Small intestine (tissue), 7 donors: ENCODE results near the gene DPEP3. TPM values are rescaled to one million over a fixed set of nuclear protein-coding genes. Genes with fewer than 3 reads are reported as not detected.
"Not testable (repeated sequence)": the region's sequence is repeated elsewhere in the genome, so short reads cannot be mapped to it uniquely, and the experiment has no call there.

ENCODE experiments used
- DNase-seq, 2 donors: peaks; one replicate each; pipeline versions ENCODE4 v3.0.0 to v3.0.0-alpha.2; 2013
- FAIRE-seq: peaks from 2 replicates; lab custom pipeline; 2012; peaks lifted over from hg19 to GRCh38; lab: Jason Lieb, UNC
- H3K27ac ChIP-seq, 3 donors: one replicate each; pipeline ENCODE4 v1.5.1; 2013; ENCODE audit warnings: low read length in 2 of 3, mild to moderate bottlenecking in 2 of 3, control low read depth in 1 of 3, inconsistent platforms in 1 of 3, low read depth in 1 of 3, moderate library complexity in 1 of 3
- H3K27me3 ChIP-seq, 3 donors: one replicate each; pipeline ENCODE4 v1.6.1; 2013; ENCODE audit warnings: low read length in 3 of 3, inconsistent platforms in 1 of 3; ENCODE audit not compliant: control insufficient read depth in 3 of 3, insufficient read depth in 3 of 3
- H3K36me3 ChIP-seq, 3 donors: one replicate each; pipeline ENCODE4 v1.6.1; 2013; ENCODE audit warnings: low read length in 3 of 3, inconsistent platforms in 1 of 3, low read depth in 1 of 3, mild to moderate bottlenecking in 1 of 3, moderate library complexity in 1 of 3; ENCODE audit not compliant: control insufficient read depth in 3 of 3, insufficient read depth in 2 of 3
- H3K4me1 ChIP-seq, 3 donors: one replicate each; pipeline ENCODE4 v1.6.1; 2013; ENCODE audit warnings: low read length in 2 of 3, inconsistent platforms in 1 of 3, low read depth in 1 of 3, mild to moderate bottlenecking in 1 of 3, moderate library complexity in 1 of 3; ENCODE audit not compliant: control insufficient read depth in 3 of 3, insufficient read depth in 2 of 3
- H3K4me3 ChIP-seq, 3 donors: one replicate each; pipeline ENCODE4 v1.5.1; 2013; ENCODE audit warnings: low read length in 3 of 3, control low read depth in 1 of 3, inconsistent platforms in 1 of 3, low read depth in 1 of 3, mild to moderate bottlenecking in 1 of 3, moderate library complexity in 1 of 3
- H3K9me3 ChIP-seq, 2 donors: one replicate each; pipeline ENCODE4 v1.6.1; 2013; ENCODE audit warnings: low read depth in 1 of 2, low read length in 1 of 2; ENCODE audit not compliant: control insufficient read depth in 2 of 2, insufficient read depth in 1 of 2
- WGBS, 3 donors: extraction: QIAGEN DNeasy Blood & Tissue Kit; methylation state at CpG; one replicate each; pipeline ENCODE4 v1.1.7; 2013; 5-methylcytosine and 5-hydroxymethylcytosine counted together
- polyA plus RNA-seq, 4 donors: library from polyadenylated mRNA; stranded (reverse) in 3 of 4; unstranded in 1 of 4; fragments of 200-250 nt in 3 of 4; fragments of 120-200 nt in 1 of 4; gene quantifications; one replicate each; pipeline versions ENCODE4 v1.2.1 to v1.2.3, GENCODE V29; 2013
- donor health status: healthy with polysubstance abuse.
- donor health status: control.
- donor health status: control.
- donor health status: Bipolar disorder and iron deficiency.
- donor health status: healthy.

Gene DPEP3
- polyA plus RNA-seq, 4 donors: 0.06 to 0.27 (median 0.10) TPM; not detected in 1

GRCh38 chr16:67975321-67976105 is 4.8 kb downstream of the DPEP3 start:
- Histone ChIP-seq H3K4me1 (no peaks in the 10 kb centered on the region), H3K36me3 (no peaks in the 10 kb centered on the region), H3K27ac (peak overlapping the region in 1 of 3 donors; percentile 41), H3K27me3 (peaks cover 0 to 14% (median 0%) of the 10 kb centered on the region in 3 donors), H3K9me3 (no peaks in the 10 kb centered on the region), H3K4me3 (no peak overlapping the region)
- FAIRE-seq (no peak), DNase-seq (no peak)
- WGBS, 3 donors: 48 to 64% (median 58%) methylated on average over 14 of the region's 14 CpGs

DNA sequence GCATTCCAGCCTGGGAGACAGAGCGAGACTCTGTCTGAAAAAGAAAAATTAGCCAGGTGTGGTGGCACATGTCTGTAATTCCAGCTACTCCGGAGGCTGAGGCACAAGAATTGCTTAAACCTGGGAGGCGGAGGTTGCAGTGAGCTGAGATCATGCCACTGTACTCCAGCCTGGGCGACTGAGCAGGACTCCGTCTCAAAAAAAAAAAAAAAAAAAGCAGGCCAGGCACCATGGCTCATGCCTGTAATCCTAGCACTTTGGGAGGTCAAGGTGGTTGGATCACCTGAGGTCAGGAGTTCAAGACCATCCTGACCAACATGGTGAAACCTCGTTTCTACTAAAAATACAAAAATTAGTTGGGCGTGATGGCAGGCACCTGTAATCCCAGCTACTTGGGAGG is 8.0 kb downstream of the DPEP3 start:
- not testable (repeated sequence) for FAIRE-seq, H3K4me1 ChIP-seq
- 82 to 89% (median 85%) methylated on average over 7 of the region's 7 CpGs for WGBS, 3 donors

GRCh38 chr16:67971111-67971510 is 9.2 kb downstream of the DPEP3 start:
- Histone ChIP-seq H3K4me1 (peaks cover 0 to 16% (median 0%) of the 10 kb centered on the region in 3 donors), H3K36me3 (peaks cover 0 to 4% (median 0%) of the 10 kb centered on the region in 3 donors), H3K4me3 (no peak overlapping the region), H3K27ac (no peak overlapping the region), H3K27me3 (peaks cover 0 to 7% (median 3%) of the 10 kb centered on the region in 3 donors), H3K9me3 (no peaks in the 10 kb centered on the region)
- DNase-seq (no peak), FAIRE-seq (no peak)
- WGBS, 3 donors: 81 to 94% (median 84%) methylated on average over 9 of the region's 9 CpGs

More for the DNA sequence above, 8.0 kb downstream of the DPEP3 start:
- DNase-seq, H3K27ac ChIP-seq, H3K36me3 ChIP-seq, H3K9me3 ChIP-seq, H3K27me3 ChIP-seq, H3K4me3 ChIP-seq: not testable (repeated sequence)

DNA sequence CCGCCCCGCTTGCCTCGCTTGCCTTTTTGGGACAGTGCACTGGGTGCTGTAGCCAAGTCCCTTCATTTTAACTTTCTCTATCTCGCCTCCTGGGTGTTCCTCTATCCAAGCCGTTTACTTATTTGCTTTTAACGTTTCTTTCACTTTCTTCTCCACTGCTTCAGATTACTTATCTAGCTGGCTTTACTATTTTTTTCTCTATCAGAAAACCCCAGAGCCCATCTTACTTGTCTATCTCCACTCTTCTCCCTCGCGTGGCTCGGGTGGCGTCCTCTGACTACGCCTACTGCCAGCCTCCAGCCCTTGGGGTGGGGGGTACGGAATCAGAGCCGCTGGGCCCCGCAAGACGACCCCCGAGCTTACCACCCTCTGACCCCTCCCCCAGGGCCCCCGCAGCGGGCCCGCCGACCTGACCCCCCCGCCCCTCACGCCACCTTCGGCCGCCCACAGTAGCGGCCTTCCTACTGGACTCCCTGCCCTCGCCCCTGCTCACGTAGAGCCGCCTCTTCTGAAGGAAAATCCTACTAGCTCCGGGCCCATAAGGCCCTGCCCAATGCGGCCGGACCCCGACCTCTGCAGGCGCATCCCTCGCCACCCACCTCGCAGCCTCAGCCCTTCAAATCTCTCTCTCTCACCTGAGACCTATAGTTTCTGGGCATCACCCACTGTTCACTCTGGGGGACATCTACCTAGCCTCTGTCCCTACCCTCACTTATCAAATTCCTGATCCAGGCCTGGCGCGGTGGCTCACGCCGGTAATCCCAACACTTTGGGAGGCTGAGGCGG is 10.9 kb downstream of the DPEP3 start:
- peaks cover 0 to 7% (median 3%) of the 10 kb centered on the region in 3 donors for H3K27me3 ChIP-seq
- H3K27ac ChIP-seq: peak overlapping the region; percentile 46 to 90 (median 52)
- H3K9me3 ChIP-seq: no peaks in the 10 kb centered on the region
- peak overlapping the region in 2 of 3 donors; percentile 64 to 70 for H3K4me3 ChIP-seq
- DNase-seq (peak in 1 of 2 donors; percentile 52), FAIRE-seq (no peak)
- peaks cover 0 to 11% (median 0%) of the 10 kb centered on the region in 3 donors for H3K36me3 ChIP-seq
- 29 to 44% (median 41%) methylated on average over 40 of the region's 40 CpGs for WGBS, 3 donors
- H3K4me1 ChIP-seq: peaks cover 0 to 17% (median 0%) of the 10 kb centered on the region in 3 donors

GRCh38 chr16:67968400-67969253 is 11.7 kb downstream of the DPEP3 start, which contains the start of gene SLC12A4:
SLC12A4 (minus strand) TSS chr16:67968637; CDS start chr16:67968553, 84 bp downstream.
- Histone ChIP-seq H3K27me3 (peaks cover 0 to 7% (median 3%) of the 10 kb centered on the region in 3 donors), H3K36me3 (peaks cover 0 to 18% (median 0%) of the 10 kb centered on the region in 3 donors), H3K4me1 (peaks cover 0 to 25% (median 0%) of the 10 kb centered on the region in 3 donors), H3K9me3 (no peaks in the 10 kb centered on the region), H3K4me3 (peak within 1 kb of the TSS; percentile 64 to 70 (median 66)), H3K27ac (peak within 1 kb of the TSS; percentile 52 to 95 (median 58))
- WGBS, 3 donors: 1 to 2% (median 1%) methylated on average over 41 to 78 of the region's 78 CpGs
- FAIRE-seq (no peak), DNase-seq (peak; percentile 59 to 89)

- H3K4me3 ChIP-seq: peak overlapping the region; percentile 64 to 70 (median 66)
- WGBS, 3 donors: 2 to 5% (median 3%) methylated on average over 30 to 45 of the region's 45 CpGs
- peak overlapping the region; percentile 50 to 95 (median 58) for H3K27ac ChIP-seq
- DNase-seq (no peak), FAIRE-seq (no peak)
- peaks cover 0 to 23% (median 0%) of the 10 kb centered on the region in 3 donors for H3K36me3 ChIP-seq
- H3K27me3 ChIP-seq: peaks cover 0 to 7% (median 3%) of the 10 kb centered on the region in 3 donors
- peaks cover 0 to 31% (median 0%) of the 10 kb centered on the region in 3 donors for H3K4me1 ChIP-seq
- no peaks in the 10 kb centered on the region for H3K9me3 ChIP-seq
These were observed 12.3 kb downstream of the DPEP3 start for GRCh38 chr16:67967958-67968399.

DNA sequence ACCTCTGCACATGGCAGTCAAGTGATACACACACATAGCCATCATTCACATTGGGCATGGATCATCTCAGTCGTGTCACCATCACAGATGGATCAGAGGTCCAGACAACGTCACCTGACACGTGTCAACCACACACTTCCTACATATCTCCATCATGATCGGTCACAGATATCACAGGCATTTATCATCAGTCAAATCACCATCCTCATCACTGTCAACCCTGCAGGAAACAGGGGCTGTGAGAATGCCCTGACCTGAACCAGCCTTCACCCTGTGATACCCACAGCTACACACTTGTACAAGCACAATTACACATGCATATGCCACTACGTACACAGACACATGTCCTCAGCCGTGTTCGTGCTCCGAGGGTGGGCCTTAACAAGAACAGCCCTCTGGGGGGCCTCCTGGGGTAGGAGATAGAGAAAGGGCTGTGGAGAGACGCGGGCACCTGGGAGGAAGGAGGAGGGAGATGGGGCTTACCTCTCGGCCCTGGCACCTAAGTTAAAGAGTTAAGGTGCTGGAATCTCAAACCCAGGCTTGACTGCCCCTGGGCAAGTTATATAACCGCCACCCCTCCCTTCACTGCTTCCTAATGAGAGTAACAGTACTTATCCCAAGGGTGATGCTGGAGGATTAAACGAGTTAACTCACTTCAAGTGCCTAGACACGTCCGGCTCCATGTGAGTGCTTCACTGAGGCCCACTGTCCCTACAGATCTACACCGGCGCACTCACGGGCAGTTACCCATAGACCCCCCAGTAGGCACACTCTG is 12.9 kb downstream of the DPEP3 start:
- no peaks in the 10 kb centered on the region for H3K9me3 ChIP-seq
- WGBS, 3 donors: 28 to 60% (median 43%) methylated on average over 18 of the region's 18 CpGs
- H3K36me3 ChIP-seq: peaks cover 0 to 28% (median 0%) of the 10 kb centered on the region in 3 donors
- peaks cover 0 to 31% (median 0%) of the 10 kb centered on the region in 3 donors for H3K4me1 ChIP-seq
- H3K4me3 ChIP-seq: peak overlapping the region; percentile 64 to 70 (median 66)
- peak overlapping the region in 2 of 3 donors; percentile 57 to 95 for H3K27ac ChIP-seq
- FAIRE-seq: no peak
- H3K27me3 ChIP-seq: peaks cover 0 to 5% (median 3%) of the 10 kb centered on the region in 3 donors
- no peak for DNase-seq
